OCI-LY3 (cell line): Measurements from ENCODE around the gene MGMT.

ENCODE experiments used
- H2AFZ ChIP-seq: fragments of 200-600, 300-600 bp; shearing (Covaris generic); 2 replicates; pipeline ENCODE4 v1.6.0; 2014; ENCODE audit warnings: antibody characterized with exemption, low read depth, low read length
- H3K27ac ChIP-seq: fragments of 200-600, 300-600 bp; sonication (generic); 2 replicates; pipeline ENCODE4 v1.5.1; 2014; ENCODE audit warnings: mild to moderate bottlenecking, low read length, moderate library complexity, mixed read lengths
- H3K27me3 ChIP-seq: fragments of 200-600, 300-600 bp; sonication (generic); 2 replicates; pipeline ENCODE4 v1.6.1; 2014; ENCODE audit warnings: low read depth, low read length, mixed read lengths
- H3K36me3 ChIP-seq: fragments of 200-600, 300-600 bp; sonication (generic); replicated peaks from 2 replicates; pipeline ENCODE3; 2014; ENCODE audit warnings: low read depth, low read length, mixed read lengths
- H3K4me1 ChIP-seq: fragments of 300-600, 200-600 bp; sonication (generic); 2 replicates; pipeline ENCODE4 v1.6.1; 2014; ENCODE audit warnings: low read length, mixed read lengths
- H3K4me2 ChIP-seq: fragments of 200-600, 300-600 bp; sonication (generic); 2 replicates; pipeline ENCODE4 v1.6.1; 2014; ENCODE audit warnings: low read length, mixed read lengths
- H3K4me3 ChIP-seq: fragments of 300-600, 200-600 bp; sonication (generic); 2 replicates; pipeline ENCODE4 v1.5.1; 2014; ENCODE audit warnings: antibody characterized with exemption, mild to moderate bottlenecking, low read length, moderate library complexity
- H3K79me2 ChIP-seq: fragments of 300-600, 200-600 bp; shearing (Covaris generic); 2 replicates; pipeline ENCODE4 v1.6.1; 2014; ENCODE audit warnings: mild to moderate bottlenecking, low read length, mixed read lengths
- H3K9ac ChIP-seq: fragments of 300-600, 200-600 bp; shearing (Covaris generic); 2 replicates; pipeline ENCODE4 v1.6.0; 2014; ENCODE audit warnings: mild to moderate bottlenecking, low read length, moderate library complexity
- H3K9me3 ChIP-seq: fragments of 200-600, 300-600 bp; shearing (Covaris generic); 2 replicates; pipeline ENCODE4 v1.6.1; 2014; ENCODE audit warnings: low read length, mixed read lengths; ENCODE audit not compliant: insufficient read depth
- H4K20me1 ChIP-seq: fragments of 200-600, 300-600 bp; sonication (generic); 2 replicates; pipeline ENCODE4 v1.6.1; 2016; ENCODE audit warnings: low read length, mixed read lengths; ENCODE audit not compliant: insufficient read depth
- CTCF ChIP-seq: fragments of 200-600, 300-600 bp; sonication (generic); IDR thresholded peaks from 2 replicates; pipeline ENCODE4 v1.5.1; 2014; ENCODE audit warnings: antibody characterized with exemption, low read length, low read depth
- EZH2phosphoT487 ChIP-seq: fragments of 200-600 bp; shearing (Covaris generic); IDR thresholded peaks from 2 replicates; pipeline ENCODE4 v1.6.1; 2018; ENCODE audit warnings: antibody characterized with exemption, mixed run types, low read depth

MGMT gene

GRCh38 chr10:129521161-129522025, 54.4 kb downstream of the MGMT start:
- H2AFZ ChIP-seq: no peak overlapping the region
- no peaks in the 10 kb centered on the region for H3K9me3 ChIP-seq
- H3K79me2 ChIP-seq: no peaks in the 10 kb centered on the region
- H3K27ac ChIP-seq: no peak overlapping the region
- H3K4me1 ChIP-seq: no peaks in the 10 kb centered on the region
- H4K20me1 ChIP-seq: no peaks in the 10 kb centered on the region
- TF ChIP-seq CTCF (no peak), EZH2phosphoT487 (no peak)
- H3K27me3 ChIP-seq: no peaks in the 10 kb centered on the region
- no peak overlapping the region for H3K4me3 ChIP-seq
- H3K36me3 ChIP-seq: no peaks in the 10 kb centered on the region
- H3K4me2 ChIP-seq: no peak overlapping the region
- H3K9ac ChIP-seq: no peak overlapping the region

DNA sequence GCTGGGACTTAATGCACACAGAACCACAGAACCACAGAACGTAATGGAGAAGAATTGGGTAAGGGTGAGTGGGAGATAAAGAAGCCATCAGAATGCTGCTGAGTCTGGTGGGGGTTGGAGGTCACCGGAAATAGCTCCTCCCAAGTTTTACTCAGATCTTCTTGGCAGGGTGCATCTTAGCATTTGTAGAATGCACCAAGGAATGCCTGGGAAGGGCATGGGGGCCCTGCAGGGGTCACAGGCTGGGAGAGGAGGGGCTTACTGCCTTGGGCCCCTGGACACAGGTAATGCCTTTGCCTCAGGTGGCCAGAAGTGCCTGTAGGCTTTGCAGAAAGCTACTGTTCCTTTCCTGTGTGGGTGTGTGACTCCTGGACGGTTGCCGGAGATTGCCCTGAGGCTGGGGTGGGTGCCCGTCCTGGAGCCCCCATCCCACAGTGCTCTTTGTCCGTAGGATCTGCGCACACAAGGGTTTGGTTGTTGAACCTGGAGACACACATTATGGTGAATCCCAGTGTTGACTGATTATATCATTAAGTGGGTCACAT, 55.1 kb downstream of the MGMT start:
- Histone ChIP-seq H4K20me1 (no peaks in the 10 kb centered on the region), H3K9me3 (no peaks in the 10 kb centered on the region), H3K27me3 (no peaks in the 10 kb centered on the region), H3K27ac (no peak overlapping the region), H3K4me3 (no peak overlapping the region), H3K79me2 (no peaks in the 10 kb centered on the region), H3K36me3 (no peaks in the 10 kb centered on the region), H3K9ac (no peak overlapping the region), H3K4me1 (no peaks in the 10 kb centered on the region), H3K4me2 (no peak overlapping the region), H2AFZ (no peak overlapping the region)
- TF ChIP-seq EZH2phosphoT487: no peak
- no peak for TF ChIP-seq CTCF

- Histone ChIP-seq H3K9me3 (no peaks in the 10 kb centered on the region), H3K27ac (no peak overlapping the region), H3K36me3 (no peaks in the 10 kb centered on the region), H3K27me3 (no peaks in the 10 kb centered on the region), H3K4me1 (no peaks in the 10 kb centered on the region), H4K20me1 (no peaks in the 10 kb centered on the region), H3K4me3 (no peak overlapping the region), H2AFZ (no peak overlapping the region), H3K4me2 (no peak overlapping the region), H3K79me2 (no peaks in the 10 kb centered on the region), H3K9ac (no peak overlapping the region)
- TF ChIP-seq EZH2phosphoT487 (no peak), CTCF (no peak)
These were observed 56.1 kb downstream of the MGMT start for GRCh38 chr10:129523031-129523722.

GRCh38 chr10:129523723-129524316, 56.8 kb downstream of the MGMT start:
- Histone ChIP-seq H4K20me1 (no peaks in the 10 kb centered on the region), H3K9ac (no peak overlapping the region), H3K27ac (no peak overlapping the region), H3K36me3 (no peaks in the 10 kb centered on the region), H3K79me2 (no peaks in the 10 kb centered on the region), H3K9me3 (no peaks in the 10 kb centered on the region), H3K4me2 (no peak overlapping the region), H2AFZ (no peak overlapping the region), H3K4me1 (no peaks in the 10 kb centered on the region), H3K27me3 (no peaks in the 10 kb centered on the region), H3K4me3 (no peak overlapping the region)
- TF ChIP-seq EZH2phosphoT487 (no peak), CTCF (no peak)
